GM19324 (cell line): ENCODE results near the gene ASB3.
"Not testable (repeated sequence)": the region's sequence is repeated elsewhere in the genome, so short reads cannot be mapped to it uniquely, and the experiment has no call there.

ENCODE experiments used
- ATAC-seq: cut with Tn5 transposase; IDR thresholded peaks from one replicate; pipeline ENCODE4 v1.9.1; 2021; ENCODE audit warnings: mild to moderate bottlenecking, moderate library complexity; ENCODE audit not compliant: unreplicated experiment, low FRiP score

ASB3 gene

DNA sequence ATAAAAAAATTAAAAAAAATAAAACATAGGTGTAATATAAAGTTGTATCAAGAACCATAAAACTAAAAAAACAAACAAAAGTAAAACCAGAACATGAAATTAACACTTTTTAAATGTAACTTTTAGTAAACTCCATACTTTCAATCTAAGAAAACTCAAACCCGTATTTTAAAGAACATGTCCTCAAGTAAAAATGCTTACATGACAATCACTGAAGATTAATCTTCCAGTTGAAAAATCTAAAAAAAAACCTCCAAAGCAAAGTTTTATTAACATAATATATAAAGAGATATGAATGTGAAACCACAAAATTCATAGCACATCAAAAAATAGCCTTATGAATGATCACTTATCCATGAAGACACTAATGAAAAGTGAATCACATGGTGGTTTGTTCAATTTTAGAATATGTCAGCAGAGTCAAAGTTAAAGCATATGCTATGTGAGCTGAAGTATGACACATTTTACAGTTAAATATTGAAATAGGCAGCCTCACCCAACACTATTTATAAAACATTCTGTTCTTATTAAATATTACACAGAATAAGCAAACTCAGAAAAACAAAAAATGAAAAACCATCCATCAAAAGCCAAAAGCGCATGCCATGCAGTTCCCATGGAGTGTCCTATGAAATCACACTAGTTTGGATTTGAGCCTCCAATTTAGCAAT, 42.2 kb downstream of the ASB3 start:
- no peak for ATAC-seq

DNA sequence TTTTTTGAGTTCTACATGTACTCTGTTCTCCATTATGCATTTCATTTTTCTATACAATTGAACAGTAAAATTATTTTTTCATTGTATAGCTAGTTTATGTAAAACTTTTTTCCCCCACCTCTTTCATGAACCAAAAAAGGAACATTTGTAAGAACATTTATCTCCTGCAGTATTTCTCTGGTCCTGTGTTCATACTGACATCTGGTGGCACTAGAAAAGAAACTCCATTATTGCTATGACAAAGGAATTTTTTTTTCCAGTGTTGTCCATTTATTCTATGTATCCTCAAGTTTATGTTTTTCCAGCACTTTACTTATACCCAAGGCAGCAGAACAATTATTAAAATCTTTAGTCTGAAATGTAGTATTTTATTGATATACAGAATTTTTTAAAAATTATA, 46.6 kb downstream of the ASB3 start:
- ATAC-seq: no peak

- ATAC-seq: no peak
Measured at GRCh38 chr2:53739032-53739431, 47.7 kb downstream of the ASB3 start.

DNA sequence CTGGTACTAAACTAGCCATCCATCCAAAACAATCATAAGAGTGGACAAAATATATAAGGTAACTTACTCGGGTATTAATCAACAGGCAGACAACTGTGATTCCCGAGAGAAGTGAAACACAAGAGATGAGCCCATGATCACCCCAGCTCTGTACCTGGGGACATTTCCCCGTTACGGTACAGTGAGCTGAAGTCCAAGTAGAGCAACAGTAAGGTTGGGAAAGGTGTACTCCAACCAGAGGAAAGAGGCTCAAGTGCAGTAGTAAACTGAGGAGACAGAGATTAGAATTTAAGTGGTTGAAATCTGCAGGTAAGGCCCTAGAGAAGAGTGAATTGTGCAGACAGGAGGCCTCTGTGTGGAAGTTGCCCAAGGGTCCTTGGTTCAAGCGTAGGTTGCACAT, 49.7 kb downstream of the ASB3 start:
- no peak for ATAC-seq

GRCh38 chr2:53729143-53729762, 57.5 kb downstream of the ASB3 start:
- no peak for ATAC-seq

DNA sequence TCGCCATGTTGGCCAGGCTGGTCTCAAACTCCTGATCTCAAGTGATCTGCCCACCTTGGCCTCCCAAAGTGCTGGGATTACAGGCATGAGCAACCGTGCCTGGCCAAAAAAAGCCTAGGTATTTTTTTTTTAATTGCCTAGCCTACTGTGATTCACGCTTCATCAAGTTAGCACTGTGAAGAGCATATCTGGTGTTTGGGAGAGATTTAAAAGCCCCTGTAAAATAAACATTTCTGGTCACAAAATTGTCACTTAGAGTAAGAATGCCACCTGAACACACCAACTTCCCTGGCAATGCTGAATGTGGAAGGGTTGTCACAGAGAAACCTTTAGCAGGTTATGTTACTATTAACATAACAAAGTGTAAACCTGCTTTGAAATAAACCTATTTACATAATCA, 58.8 kb downstream of the ASB3 start:
- ATAC-seq: no peak

DNA sequence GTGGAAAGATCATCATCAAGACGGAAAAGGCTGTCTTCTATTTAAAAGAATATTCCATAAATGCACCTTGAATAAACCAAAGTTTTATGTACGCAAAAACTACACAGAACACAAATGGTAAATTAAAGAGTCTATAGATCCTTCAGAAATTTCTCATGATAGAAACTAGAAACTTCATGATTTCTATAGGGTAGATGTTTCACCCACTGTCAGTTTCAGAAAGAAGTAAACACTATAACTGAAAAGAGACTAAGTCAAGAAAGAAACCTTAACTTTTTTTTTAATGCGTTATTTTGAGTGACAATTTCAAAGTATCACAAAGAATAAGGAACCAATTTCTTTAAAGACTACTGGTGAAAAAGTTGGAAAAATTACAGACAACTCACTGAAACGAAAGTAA, 61.1 kb downstream of the ASB3 start:
- no peak for ATAC-seq

GRCh38 chr2:53724536-53724935, 62.2 kb downstream of the ASB3 start:
- no peak for ATAC-seq

DNA sequence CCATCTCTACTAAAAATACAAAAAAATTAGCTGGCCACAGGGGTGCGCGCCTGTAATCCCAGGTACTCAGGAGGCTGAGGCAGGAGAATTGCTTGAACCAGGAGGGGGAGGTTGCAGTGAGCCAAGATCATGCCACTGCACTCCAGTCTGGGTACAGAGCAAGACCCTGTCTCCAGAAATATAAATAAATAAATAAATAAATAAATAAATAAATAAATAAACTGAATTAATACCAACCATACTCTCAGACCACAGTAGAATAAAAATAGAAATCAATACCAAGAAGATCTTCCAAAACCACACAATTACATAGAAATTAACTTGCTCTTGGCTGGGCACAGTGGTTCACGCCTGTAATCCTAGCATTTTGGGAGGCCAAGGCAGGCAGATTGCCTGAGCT, 65.8 kb downstream of the ASB3 start:
- ATAC-seq: not testable (repeated sequence)

- ATAC-seq: no peak
Measured at GRCh38 chr2:53715568-53715967, 71.2 kb downstream of the ASB3 start.

DNA sequence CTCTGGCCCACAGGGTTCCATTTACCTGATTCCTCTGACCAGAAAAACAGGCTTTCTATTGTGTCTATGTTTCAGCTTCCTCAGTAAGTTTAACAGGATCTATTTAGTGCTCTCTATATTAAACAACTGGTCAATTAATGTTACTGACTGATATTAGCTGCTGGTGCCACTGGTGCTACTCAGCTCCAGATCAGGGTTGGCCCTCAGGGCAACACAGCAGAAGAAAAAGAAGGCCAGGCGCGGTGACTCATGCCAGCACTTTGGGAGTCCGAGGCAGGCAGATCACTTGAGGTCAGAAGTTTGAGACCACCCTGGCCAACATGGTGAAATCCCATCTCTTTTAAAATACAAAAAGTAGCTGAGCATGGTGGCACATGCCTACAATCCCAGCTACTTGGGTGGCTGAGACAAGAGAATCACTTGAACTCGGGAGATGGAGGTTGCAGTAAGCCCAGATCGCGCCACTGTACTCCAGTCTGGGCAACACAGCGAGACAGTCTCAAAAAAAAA, 75.4 kb downstream of the ASB3 start:
- ATAC-seq: no peak

DNA sequence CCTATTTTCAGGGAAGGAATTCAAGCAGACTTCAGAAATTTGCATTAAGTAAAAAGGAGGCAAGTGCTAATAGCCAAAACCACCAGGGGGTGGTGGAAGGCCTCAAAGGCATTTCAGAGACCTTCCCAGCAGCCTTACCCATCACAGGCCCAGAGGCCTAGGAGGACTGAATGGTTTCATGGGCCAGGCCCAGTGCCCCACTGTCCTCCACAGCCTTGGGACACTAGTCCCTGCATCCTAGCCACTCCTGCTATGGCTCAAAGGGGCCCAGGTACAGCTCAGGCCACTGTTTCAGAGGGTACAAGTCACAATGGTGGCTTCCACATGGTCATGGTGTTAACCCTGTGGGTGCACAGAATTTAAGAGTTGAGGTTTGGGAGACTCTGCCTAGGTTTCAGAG, 77.8 kb downstream of the ASB3 start:
- ATAC-seq: no peak

- ATAC-seq: no peak
Measured at GRCh38 chr2:53701221-53701620, 85.5 kb downstream of the ASB3 start.

DNA sequence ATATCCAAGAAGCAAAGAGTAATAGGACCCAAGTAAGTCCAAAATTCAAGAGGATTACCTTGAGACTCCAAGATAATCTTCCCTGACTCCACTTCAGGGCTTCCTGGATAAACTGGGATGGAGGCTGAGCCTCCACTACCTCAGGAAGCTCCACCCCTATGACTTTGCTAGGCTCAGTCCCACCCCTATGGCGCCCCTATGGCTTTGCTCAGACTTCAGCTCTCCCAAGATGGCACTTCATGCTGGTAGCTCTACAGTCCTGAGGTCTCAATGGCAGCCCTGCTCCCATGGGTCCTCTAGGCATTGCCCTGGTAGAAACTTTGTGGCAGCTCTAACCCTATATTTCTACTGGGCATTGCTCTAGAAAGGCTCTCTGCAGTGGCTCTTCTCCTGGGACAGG, 89.1 kb downstream of the ASB3 start:
- no peak for ATAC-seq

DNA sequence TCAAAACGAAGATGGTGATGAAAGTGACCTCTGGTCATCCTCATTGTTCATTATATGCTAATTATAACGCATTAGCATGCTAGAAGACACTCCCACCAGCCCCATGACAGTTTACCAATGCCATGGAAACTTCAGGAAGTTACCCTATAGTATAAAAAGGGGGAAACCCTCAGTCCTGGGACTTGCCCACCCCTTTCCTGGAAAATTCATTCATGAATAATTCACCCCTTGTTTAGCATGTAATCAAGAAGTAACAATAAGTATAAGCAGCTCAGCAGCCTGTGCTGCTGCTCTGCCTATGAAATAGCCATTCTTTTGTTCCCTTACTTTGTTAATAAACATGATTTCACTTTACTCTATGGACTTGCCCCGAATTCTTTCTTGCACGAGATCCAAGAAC, 89.7 kb downstream of the ASB3 start:
- ATAC-seq: no peak

DNA sequence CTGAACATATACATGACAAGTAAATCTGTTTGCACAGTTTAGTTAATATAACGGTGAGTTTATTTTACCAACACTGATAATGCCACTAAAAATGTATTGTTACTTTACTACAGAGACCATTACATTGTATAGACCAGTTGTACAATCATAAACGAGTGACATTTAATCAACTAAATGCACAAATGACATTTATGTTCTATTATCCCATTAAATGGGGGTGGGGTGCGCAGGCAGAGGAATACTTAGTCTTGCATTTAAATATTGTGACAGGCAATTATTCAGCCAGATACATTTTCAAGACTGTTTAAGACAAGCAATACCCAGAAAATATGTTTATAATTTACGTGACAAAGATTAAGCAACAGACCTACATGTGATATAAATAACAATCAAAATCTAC, 91.2 kb downstream of the ASB3 start:
- ATAC-seq: no peak

DNA sequence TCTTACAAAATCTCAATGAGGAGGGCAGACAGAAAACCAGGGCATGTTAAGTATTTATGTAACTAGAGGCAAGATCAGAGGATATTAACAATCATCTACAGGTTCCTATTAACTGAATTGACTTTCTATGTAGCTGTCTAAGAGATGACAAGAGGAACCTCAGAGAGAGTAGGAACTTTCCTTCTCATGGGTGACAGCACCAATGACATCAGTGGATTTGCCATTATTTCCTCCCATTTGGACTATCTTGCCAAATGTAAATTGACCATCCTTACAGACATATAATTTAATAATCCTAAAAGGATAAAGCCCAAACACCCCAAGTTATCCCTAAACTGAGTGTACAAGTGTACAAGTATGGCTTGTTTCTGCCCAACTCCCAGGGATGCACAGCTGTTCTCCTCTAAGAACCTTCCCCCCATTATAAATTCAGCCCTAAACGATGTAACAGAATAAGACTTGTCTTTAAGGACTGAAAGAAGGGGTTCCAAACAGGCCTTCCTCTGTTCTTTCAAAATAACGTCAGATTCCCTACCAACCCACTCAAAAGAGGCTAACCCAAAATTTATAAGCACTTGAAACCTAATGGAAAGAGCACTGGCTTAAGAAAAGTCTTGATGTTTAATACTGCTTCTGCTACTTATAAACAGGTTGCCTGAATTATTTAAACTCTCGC, 92.5 kb downstream of the ASB3 start:
- no peak for ATAC-seq

GRCh38 chr2:53690876-53691275, 95.9 kb downstream of the ASB3 start:
- no peak for ATAC-seq

- no peak for ATAC-seq
Measured at GRCh38 chr2:53672881-53673522, 113.8 kb downstream of the ASB3 start.

- ATAC-seq: no peak
Measured at GRCh38 chr2:53670331-53670730, 116.4 kb downstream of the ASB3 start.

DNA sequence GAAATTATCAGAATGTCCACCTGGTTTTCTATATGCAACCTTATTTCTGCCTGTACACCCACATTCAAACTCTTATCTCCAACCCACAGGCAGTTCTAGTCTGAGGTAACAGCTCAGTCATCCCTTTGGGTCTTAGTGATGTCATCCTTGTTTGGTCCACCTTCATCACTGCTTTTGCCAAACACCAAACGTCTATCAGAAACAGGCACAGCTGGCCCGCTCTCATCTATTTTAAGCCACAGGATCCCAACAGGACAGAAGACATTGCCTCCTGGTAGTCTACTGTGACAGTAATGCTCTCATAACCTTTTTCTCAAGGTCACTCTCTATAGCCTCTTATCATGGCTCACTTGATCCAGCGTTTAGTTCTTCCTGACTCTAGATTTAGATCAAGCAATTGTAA, 118.1 kb downstream of the ASB3 start:
- no peak for ATAC-seq
